ENCODE results near the gene RECQL5.

- TF ChIP-seq CTCF (IDR thresholded peaks at IDR 0.05) (no peak), POLR2A (IDR thresholded peaks at IDR 0.05) (no peak)
These were observed 36.7 kb downstream of the RECQL5 start for GRCh38 chr17:75630071-75630917.
